ENCODE results near the gene CD1D.

CD1D gene

GRCh38 chr1:158153746-158154444, 26.8 kb upstream of the CD1D start:
- no peak for ATAC-seq
- TF ChIP-seq ZNF565 (CRISPR knock-in tag; conservative IDR thresholded peaks at IDR 0.05; ENCODE audit: low read depth) (no peak), SNAI2 (CRISPR knock-in tag; IDR thresholded peaks at IDR 0.05) (no peak)

GRCh38 chr1:158154501-158154900, 26.2 kb upstream of the CD1D start:
- TF ChIP-seq ESRRG (CRISPR knock-in tag; IDR thresholded peaks at IDR 0.05) (no peak), PPARA (CRISPR knock-in tag; IDR thresholded peaks at IDR 0.05; ENCODE audit: borderline replicate concordance) (no peak), POU6F1 (CRISPR knock-in tag; IDR thresholded peaks at IDR 0.05; ENCODE audit: borderline replicate concordance, low read depth) (no peak)
- no peak for ATAC-seq

GRCh38 chr1:158155673-158156072, 25.0 kb upstream of the CD1D start:
- TF ChIP-seq TCF4 (CRISPR knock-in tag; IDR thresholded peaks at IDR 0.05; ENCODE audit: borderline replicate concordance) (no peak), ZFP3 (CRISPR knock-in tag; IDR thresholded peaks at IDR 0.05) (no peak), RARB (CRISPR knock-in tag; IDR thresholded peaks at IDR 0.05) (no peak), OSR1 (CRISPR knock-in tag; IDR thresholded peaks at IDR 0.05) (no peak), CSDC2 (CRISPR knock-in tag; IDR thresholded peaks at IDR 0.05) (no peak), BACH2 (CRISPR knock-in tag; IDR thresholded peaks at IDR 0.05; ENCODE audit: borderline replicate concordance) (no peak), SNAI2 (CRISPR knock-in tag; IDR thresholded peaks at IDR 0.05) (no peak), ISL1 (CRISPR knock-in tag; IDR thresholded peaks at IDR 0.05) (no peak), ESRRG (CRISPR knock-in tag; IDR thresholded peaks at IDR 0.05) (no peak), ZC3H10 (CRISPR knock-in tag; IDR thresholded peaks at IDR 0.05) (no peak), ZNF565 (CRISPR knock-in tag; conservative IDR thresholded peaks at IDR 0.05; ENCODE audit: low read depth) (no peak)
- no peak for ATAC-seq

GRCh38 chr1:158159597-158159996, 21.1 kb upstream of the CD1D start:
- TF ChIP-seq ARNTL (CRISPR knock-in tag; IDR thresholded peaks at IDR 0.05; ENCODE audit: borderline replicate concordance, low read depth) (no peak), ZFP3 (CRISPR knock-in tag; IDR thresholded peaks at IDR 0.05) (no peak), POU6F1 (CRISPR knock-in tag; IDR thresholded peaks at IDR 0.05; ENCODE audit: borderline replicate concordance, low read depth) (no peak), TCF4 (CRISPR knock-in tag; IDR thresholded peaks at IDR 0.05; ENCODE audit: borderline replicate concordance) (no peak), PATZ1 (CRISPR knock-in tag; IDR thresholded peaks at IDR 0.05; ENCODE audit: borderline replicate concordance) (no peak), BACH2 (CRISPR knock-in tag; IDR thresholded peaks at IDR 0.05; ENCODE audit: borderline replicate concordance) (no peak), ZFP30 (CRISPR knock-in tag; IDR thresholded peaks at IDR 0.05) (no peak), PPARA (CRISPR knock-in tag; IDR thresholded peaks at IDR 0.05; ENCODE audit: borderline replicate concordance) (no peak), CREB5 (CRISPR knock-in tag; IDR thresholded peaks at IDR 0.05; ENCODE audit: low read depth) (no peak), ZNF8 (CRISPR knock-in tag; IDR thresholded peaks at IDR 0.05) (no peak), CSDC2 (CRISPR knock-in tag; IDR thresholded peaks at IDR 0.05) (no peak), ZC3H10 (CRISPR knock-in tag; IDR thresholded peaks at IDR 0.05) (no peak), OSR1 (CRISPR knock-in tag; IDR thresholded peaks at IDR 0.05) (no peak)
- ATAC-seq = no peak

GRCh38 chr1:158161446-158161845, 19.2 kb upstream of the CD1D start:
- no peak for ATAC-seq

More at GRCh38 chr1:158161446-158161845, 19.2 kb upstream of the CD1D start:
- TF ChIP-seq TOX (CRISPR knock-in tag; IDR thresholded peaks at IDR 0.05; ENCODE audit: borderline replicate concordance) = no peak
- TF ChIP-seq SNAI2 (CRISPR knock-in tag; IDR thresholded peaks at IDR 0.05) = no peak
- TF ChIP-seq ARNTL (CRISPR knock-in tag; IDR thresholded peaks at IDR 0.05; ENCODE audit: borderline replicate concordance, low read depth) = no peak
- no peak for TF ChIP-seq ZNF8 (CRISPR knock-in tag; IDR thresholded peaks at IDR 0.05)
- no peak for TF ChIP-seq ISL1 (CRISPR knock-in tag; IDR thresholded peaks at IDR 0.05)
- no peak for TF ChIP-seq ZFP3 (CRISPR knock-in tag; IDR thresholded peaks at IDR 0.05)

Data from SK-N-SH treated with all-trans-retinoic acid at 6 μM for 48 hours (cell line).